Calu3 (cell line): ENCODE measurements around the gene FCGR2B. TPM values are rescaled to one million over a fixed set of nuclear protein-coding genes. Genes with fewer than 3 reads are reported as not detected.

Experiments
- BruUV-seq: library from RNA; stranded (reverse); fragments of 400-500 nt; replicated peaks from 2 replicates; lab custom pipeline; 2021; lab: Mats Ljungman, UMichigan
- CTCF ChIA-PET: fragments of 300-600 bp; sonication (Branson Sonifier 250); formaldehyde crosslinking; loops from one replicate; lab custom pipeline; 2022; ENCODE audit warnings: antibody characterized with exemption; lab: Charles Lee
- DNase-seq: peaks from one replicate; pipeline ENCODE4 v3.0.0; 2022
- H3K27ac Mint-ChIP-seq: one replicate; pipeline ENCODE4 v1.8.0; 2022; ENCODE audit warnings: mixed read lengths; ENCODE audit not compliant: unreplicated experiment
- H3K27me3 Mint-ChIP-seq: one replicate; pipeline ENCODE4 v1.8.0; 2022; ENCODE audit warnings: mixed read lengths; ENCODE audit not compliant: unreplicated experiment
- H3K36me3 Mint-ChIP-seq: one replicate; pipeline ENCODE4 v1.8.0; 2022; ENCODE audit warnings: mild to moderate bottlenecking, moderate library complexity, mixed read lengths; ENCODE audit not compliant: insufficient read depth, unreplicated experiment
- H3K4me1 Mint-ChIP-seq: one replicate; pipeline ENCODE4 v1.8.0; 2022; ENCODE audit warnings: mild to moderate bottlenecking, low read depth, mixed read lengths; ENCODE audit not compliant: unreplicated experiment
- H3K4me3 Mint-ChIP-seq: one replicate; pipeline ENCODE4 v1.8.0; 2022; ENCODE audit warnings: mild to moderate bottlenecking, low read depth, moderate library complexity, mixed read lengths; ENCODE audit not compliant: unreplicated experiment
- H3K9me3 Mint-ChIP-seq: one replicate; pipeline ENCODE4 v1.8.0; 2022; ENCODE audit warnings: low read depth, mixed read lengths; ENCODE audit not compliant: unreplicated experiment
- intact Hi-C: fragments of 100-400 bp; cut with micrococcal nuclease; formaldehyde crosslinking; loops from one replicate; pipeline ENCODE4 v1.10.0; 2022; ENCODE audit not compliant: unreplicated experiment
- total RNA-seq: library from RNA; stranded (reverse); gene quantifications from 2 replicates; pipeline ENCODE4 v1.2.3, GENCODE V29; 2022
- TF ChIP-seq, protein P1 (sequence below): fragments of 200-600 bp; IDR thresholded peaks from one replicate; pipeline ENCODE4 v1.8.0; 2022; ENCODE audit warnings: antibody characterized with exemption; ENCODE audit not compliant: unreplicated experiment

Gene FCGR2B
- total RNA-seq, 1 experiment from 2014 or later, result not detected

- peaks cover 11% of the 10 kb centered on the region for H3K27me3 Mint-ChIP-seq
- no TSS peak for BruUV-seq
- intact Hi-C loops, result no loop called here
- H3K9me3 Mint-ChIP-seq, result no peaks in the 10 kb centered on the region
- peaks cover 16% of the 10 kb centered on the region for H3K4me1 Mint-ChIP-seq
- H3K4me3 Mint-ChIP-seq, result no peak overlapping the region
- DNase-seq, result peak; percentile 14
- TF ChIP-seq, protein P1, sequence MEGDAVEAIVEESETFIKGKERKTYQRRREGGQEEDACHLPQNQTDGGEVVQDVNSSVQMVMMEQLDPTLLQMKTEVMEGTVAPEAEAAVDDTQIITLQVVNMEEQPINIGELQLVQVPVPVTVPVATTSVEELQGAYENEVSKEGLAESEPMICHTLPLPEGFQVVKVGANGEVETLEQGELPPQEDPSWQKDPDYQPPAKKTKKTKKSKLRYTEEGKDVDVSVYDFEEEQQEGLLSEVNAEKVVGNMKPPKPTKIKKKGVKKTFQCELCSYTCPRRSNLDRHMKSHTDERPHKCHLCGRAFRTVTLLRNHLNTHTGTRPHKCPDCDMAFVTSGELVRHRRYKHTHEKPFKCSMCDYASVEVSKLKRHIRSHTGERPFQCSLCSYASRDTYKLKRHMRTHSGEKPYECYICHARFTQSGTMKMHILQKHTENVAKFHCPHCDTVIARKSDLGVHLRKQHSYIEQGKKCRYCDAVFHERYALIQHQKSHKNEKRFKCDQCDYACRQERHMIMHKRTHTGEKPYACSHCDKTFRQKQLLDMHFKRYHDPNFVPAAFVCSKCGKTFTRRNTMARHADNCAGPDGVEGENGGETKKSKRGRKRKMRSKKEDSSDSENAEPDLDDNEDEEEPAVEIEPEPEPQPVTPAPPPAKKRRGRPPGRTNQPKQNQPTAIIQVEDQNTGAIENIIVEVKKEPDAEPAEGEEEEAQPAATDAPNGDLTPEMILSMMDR, result no peak
- CTCF ChIA-PET, result interaction anchor here (0.7 kb wide), 1 partner anchor 704 kb away, joined by 5 read pairs; the partner anchor contains the start of gene C1orf226
- no peaks in the 10 kb centered on the region for H3K36me3 Mint-ChIP-seq
- H3K27ac Mint-ChIP-seq, result no peak overlapping the region
Measured at GRCh38 chr1:161676958-161677689, 14.2 kb downstream of the FCGR2B start.

- TF ChIP-seq, protein P1, result no peak
- peaks cover 16% of the 10 kb centered on the region for H3K4me1 Mint-ChIP-seq
- no peak overlapping the region for H3K4me3 Mint-ChIP-seq
- H3K27ac Mint-ChIP-seq, result no peak overlapping the region
- no peaks in the 10 kb centered on the region for H3K36me3 Mint-ChIP-seq
- no peaks in the 10 kb centered on the region for H3K9me3 Mint-ChIP-seq
- DNase-seq, result no peak
- CTCF ChIA-PET, result no interaction called here
- peaks cover 25% of the 10 kb centered on the region for H3K27me3 Mint-ChIP-seq
- BruUV-seq, result no TSS peak
- intact Hi-C loops, result no loop called here
Measured at GRCh38 chr1:161678500-161678899, 15.6 kb downstream of the FCGR2B start.

- Mint-ChIP-seq H3K27ac (no peak overlapping the region), H3K4me1 (peaks cover 9% of the 10 kb centered on the region), H3K9me3 (no peaks in the 10 kb centered on the region), H3K27me3 (peaks cover 40% of the 10 kb centered on the region), H3K4me3 (no peak overlapping the region), H3K36me3 (no peaks in the 10 kb centered on the region)
- intact Hi-C loops, result no loop called here
- BruUV-seq, result no TSS peak
- CTCF ChIA-PET, result interaction anchor here (0.5 to 0.7 kb wide), 2 partner anchors 195 to 486 kb away, joined by 3 read pairs; no protein-coding TSS in a partner anchor
- DNase-seq, result no peak
- TF ChIP-seq, protein P1, result no peak
Measured at GRCh38 chr1:161681879-161682278, 18.9 kb downstream of the FCGR2B start.

GRCh38 chr1:161688946-161689345, 26.0 kb downstream of the FCGR2B start:
- intact Hi-C loops, result no loop called here
- TF ChIP-seq, protein P1, result no peak
- Mint-ChIP-seq H3K27ac (no peak overlapping the region), H3K4me1 (no peaks in the 10 kb centered on the region), H3K27me3 (peaks cover 16% of the 10 kb centered on the region), H3K36me3 (no peaks in the 10 kb centered on the region), H3K9me3 (no peaks in the 10 kb centered on the region), H3K4me3 (no peak overlapping the region)
- CTCF ChIA-PET, result no interaction called here
- BruUV-seq, result no TSS peak
- no peak for DNase-seq
